DOHH2 (cell line): Measurements from ENCODE around the gene C1RL.

Experiments used
- EZH2phosphoT487 ChIP-seq: fragments of 200-600 bp; sonication (generic); IDR thresholded peaks from 2 replicates; pipeline ENCODE4 v1.6.1; 2017; ENCODE audit warnings: borderline replicate concordance, mild to moderate bottlenecking, antibody characterized with exemption, low read length, moderate library complexity, mixed read lengths
- TF ChIP-seq, protein P1 (sequence below): fragments of 200-600 bp; sonication (generic); IDR thresholded peaks from one replicate; pipeline ENCODE4 v1.5.1; 2014; ENCODE audit warnings: antibody characterized with exemption, mild to moderate bottlenecking, low read depth, low read length; ENCODE audit not compliant: poor library complexity, severe bottlenecking

- TF ChIP-seq, protein P1, sequence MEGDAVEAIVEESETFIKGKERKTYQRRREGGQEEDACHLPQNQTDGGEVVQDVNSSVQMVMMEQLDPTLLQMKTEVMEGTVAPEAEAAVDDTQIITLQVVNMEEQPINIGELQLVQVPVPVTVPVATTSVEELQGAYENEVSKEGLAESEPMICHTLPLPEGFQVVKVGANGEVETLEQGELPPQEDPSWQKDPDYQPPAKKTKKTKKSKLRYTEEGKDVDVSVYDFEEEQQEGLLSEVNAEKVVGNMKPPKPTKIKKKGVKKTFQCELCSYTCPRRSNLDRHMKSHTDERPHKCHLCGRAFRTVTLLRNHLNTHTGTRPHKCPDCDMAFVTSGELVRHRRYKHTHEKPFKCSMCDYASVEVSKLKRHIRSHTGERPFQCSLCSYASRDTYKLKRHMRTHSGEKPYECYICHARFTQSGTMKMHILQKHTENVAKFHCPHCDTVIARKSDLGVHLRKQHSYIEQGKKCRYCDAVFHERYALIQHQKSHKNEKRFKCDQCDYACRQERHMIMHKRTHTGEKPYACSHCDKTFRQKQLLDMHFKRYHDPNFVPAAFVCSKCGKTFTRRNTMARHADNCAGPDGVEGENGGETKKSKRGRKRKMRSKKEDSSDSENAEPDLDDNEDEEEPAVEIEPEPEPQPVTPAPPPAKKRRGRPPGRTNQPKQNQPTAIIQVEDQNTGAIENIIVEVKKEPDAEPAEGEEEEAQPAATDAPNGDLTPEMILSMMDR, result no peak
- TF ChIP-seq EZH2phosphoT487, result no peak
Measured at GRCh38 chr12:7112041-7112440, 3.0 kb upstream of the C1RL start.
